Kidney glomerular epithelial cell (primary cell): Measurements from ENCODE around the gene SLC3A2.
"Not testable (repeated sequence)": the region's sequence is repeated elsewhere in the genome, so short reads cannot be mapped to it uniquely, and the experiment has no call there.

Source experiments
- DNase-seq: peaks from one replicate; lab custom pipeline; 2025; lab: John Stamatoyannopoulos, UW

Gene SLC3A2

GRCh38 chr11:62931499-62932278 is 51.0 kb downstream of the SLC3A2 start:
- DNase-seq: no peak

DNA sequence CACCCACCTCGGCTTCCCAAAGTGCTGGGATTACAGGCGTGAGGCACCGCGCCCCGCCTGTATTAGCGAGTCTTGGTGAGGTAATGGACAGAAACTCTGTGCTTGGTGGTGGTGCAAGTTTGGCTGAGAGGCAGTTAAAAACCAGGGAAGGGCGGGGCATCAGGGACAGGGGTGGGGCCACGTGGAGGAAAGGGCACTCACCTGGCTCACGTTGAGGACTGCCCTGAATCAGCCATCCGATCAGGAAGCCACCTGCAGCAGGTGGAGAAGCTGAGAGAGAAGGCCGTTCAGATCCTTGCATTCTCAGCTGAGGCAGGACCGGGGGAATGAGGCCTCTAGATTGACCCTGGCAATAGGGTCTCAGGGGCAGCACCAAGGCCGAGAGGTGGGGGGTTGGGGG is 52.6 kb downstream of the SLC3A2 start:
- no peak for DNase-seq

- no peak for DNase-seq
Measured at GRCh38 chr11:62933750-62934495, 53.2 kb downstream of the SLC3A2 start.

DNA sequence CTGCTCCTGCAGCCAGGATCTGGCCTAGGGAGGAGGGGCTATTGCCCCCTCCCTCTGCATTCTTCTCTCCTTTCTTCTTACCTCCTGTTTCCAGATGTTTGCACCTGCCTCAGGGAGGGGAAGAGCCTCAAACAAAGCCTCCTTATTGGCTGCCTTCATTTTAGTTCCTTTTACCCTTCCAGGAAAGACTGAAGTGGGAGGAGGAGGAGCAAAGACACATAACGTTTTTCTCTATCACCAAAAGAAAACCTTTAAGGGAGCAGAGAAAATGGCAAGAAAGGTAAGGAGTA is 53.7 kb downstream of the SLC3A2 start:
- DNase-seq: no peak

DNA sequence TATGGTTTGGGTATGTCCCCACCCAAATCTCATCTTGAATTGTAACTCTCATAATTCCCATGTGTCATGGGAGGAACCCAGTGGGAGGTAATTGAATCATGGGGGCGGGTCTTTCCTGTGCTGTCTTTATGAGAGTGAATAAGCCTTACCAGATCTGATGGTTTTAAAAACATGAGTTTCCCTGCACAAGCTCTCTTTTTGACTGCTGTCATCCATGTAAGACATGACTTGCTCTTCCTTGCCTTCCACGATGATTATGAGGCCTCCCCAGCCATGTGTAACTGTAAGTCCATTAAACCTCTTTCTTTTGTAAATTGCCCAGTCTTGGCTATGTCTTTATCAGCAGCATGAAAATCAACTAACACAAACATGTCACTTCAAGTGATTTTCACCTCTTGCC is 56.8 kb downstream of the SLC3A2 start:
- DNase-seq: not testable (repeated sequence)
